ENCODE results near the gene CATSPERZ. TPM values are rescaled to one million over a fixed set of nuclear protein-coding genes. Genes with fewer than 3 reads are reported as not detected.
A peak's percentile ranks its signal among the peaks of the same experiment; 100 is the strongest.

The CATSPERZ gene
- total and polyA plus RNA-seq, 9 of the 15 experiments (the other 6 are each of a cell fraction or from before 2014, with no cell fraction given), result 0.86 to 8.5 (median 3.5) TPM

DNA sequence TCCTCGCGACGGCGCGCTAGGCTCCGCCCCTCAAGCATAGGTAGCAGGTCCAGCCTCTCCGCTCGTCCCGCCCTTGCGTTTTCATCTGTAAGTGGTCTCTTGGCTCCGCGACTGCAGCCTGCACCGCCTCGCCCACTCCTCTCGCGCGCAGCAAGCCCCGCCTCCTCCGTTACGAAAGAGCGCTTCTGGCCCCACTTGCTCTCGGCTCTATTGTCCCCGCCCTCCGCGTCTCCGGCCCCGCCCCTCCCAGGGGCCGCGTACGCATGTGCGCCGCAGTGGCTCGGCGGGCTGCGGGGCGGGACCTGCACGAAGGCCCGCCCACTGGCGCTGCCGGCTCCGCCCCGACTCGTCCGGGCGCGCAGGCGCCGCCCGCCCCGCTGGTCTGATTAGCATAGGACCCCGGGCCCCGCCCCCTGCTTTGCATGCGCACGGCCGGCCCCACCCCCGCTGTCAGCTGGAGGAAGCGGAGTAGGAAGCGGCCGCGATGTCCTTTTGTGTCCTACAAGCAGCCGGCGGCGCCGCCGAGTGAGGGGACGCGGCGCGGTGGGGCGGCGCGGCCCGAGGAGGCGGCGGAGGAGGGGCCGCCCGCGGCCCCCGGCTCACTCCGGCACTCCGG lies 5.0 kb downstream of the CATSPERZ start, which contains the start of gene ESRRA (continued):
- TF ChIP-seq GTF2E2 (tag; IDR thresholded peaks at IDR 0.05), result 0 out of 2 replicates have a peak, but pooled peaks have one; percentile 18
- peak; percentile 62 for TF ChIP-seq DACH1 (IDR thresholded peaks at IDR 0.05; ENCODE audit: partially characterized antibody)
- no peak for TF ChIP-seq ZC3H4 (CRISPR knock-in tag; IDR thresholded peaks at IDR 0.05; ENCODE audit: borderline replicate concordance)
- TF ChIP-seq, protein P1, sequence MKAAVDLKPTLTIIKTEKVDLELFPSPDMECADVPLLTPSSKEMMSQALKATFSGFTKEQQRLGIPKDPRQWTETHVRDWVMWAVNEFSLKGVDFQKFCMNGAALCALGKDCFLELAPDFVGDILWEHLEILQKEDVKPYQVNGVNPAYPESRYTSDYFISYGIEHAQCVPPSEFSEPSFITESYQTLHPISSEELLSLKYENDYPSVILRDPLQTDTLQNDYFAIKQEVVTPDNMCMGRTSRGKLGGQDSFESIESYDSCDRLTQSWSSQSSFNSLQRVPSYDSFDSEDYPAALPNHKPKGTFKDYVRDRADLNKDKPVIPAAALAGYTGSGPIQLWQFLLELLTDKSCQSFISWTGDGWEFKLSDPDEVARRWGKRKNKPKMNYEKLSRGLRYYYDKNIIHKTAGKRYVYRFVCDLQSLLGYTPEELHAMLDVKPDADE (conservative IDR thresholded peaks at IDR 0.05; ENCODE audit: control insufficient read depth, low read depth, low read length), result peak; percentile 42; the same call in 1 of the 2 replicates
- TF ChIP-seq RCOR1 (IDR thresholded peaks at IDR 0.05; ENCODE audit: borderline replicate concordance in 1 of 2, low read depth in 2 of 2, low read length in 2 of 2), result no peak
- TF ChIP-seq ZBTB7A (IDR thresholded peaks at IDR 0.05; ENCODE audit: borderline replicate concordance, control insufficient read depth, low read depth, low read length), result peak; percentile 97
- TF ChIP-seq TBP (optimal IDR thresholded peaks at IDR 0.05; ENCODE audit: low read depth, low read length), result peak; percentile 41
- TF ChIP-seq NR1H2 (CRISPR knock-in tag; IDR thresholded peaks at IDR 0.05), result no peak
- TF ChIP-seq HNRNPLL (IDR thresholded peaks at IDR 0.05; ENCODE audit: low read depth, low read length, poor library complexity, severe bottlenecking), result peak; percentile 64
- TF ChIP-seq, protein P2, sequence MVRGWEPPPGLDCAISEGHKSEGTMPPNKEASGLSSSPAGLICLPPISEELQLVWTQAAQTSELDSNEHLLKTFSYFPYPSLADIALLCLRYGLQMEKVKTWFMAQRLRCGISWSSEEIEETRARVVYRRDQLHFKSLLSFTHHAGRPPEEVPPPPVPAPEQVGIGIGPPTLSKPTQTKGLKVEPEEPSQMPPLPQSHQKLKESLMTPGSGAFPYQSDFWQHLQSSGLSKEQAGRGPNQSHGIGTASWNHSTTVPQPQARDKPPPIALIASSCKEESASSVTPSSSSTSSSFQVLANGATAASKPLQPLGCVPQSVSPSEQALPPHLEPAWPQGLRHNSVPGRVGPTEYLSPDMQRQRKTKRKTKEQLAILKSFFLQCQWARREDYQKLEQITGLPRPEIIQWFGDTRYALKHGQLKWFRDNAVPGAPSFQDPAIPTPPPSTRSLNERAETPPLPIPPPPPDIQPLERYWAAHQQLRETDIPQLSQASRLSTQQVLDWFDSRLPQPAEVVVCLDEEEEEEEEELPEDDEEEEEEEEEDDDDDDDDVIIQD (CRISPR knock-in tag; IDR thresholded peaks at IDR 0.05), result no peak
- peak; percentile 15; the same call in 1 of the 2 replicates for TF ChIP-seq RB1 (IDR thresholded peaks at IDR 0.05; ENCODE audit: low read depth)
- no peak for TF ChIP-seq AFF4 (CRISPR knock-in tag; IDR thresholded peaks at IDR 0.05)
- TF ChIP-seq, protein P3, sequence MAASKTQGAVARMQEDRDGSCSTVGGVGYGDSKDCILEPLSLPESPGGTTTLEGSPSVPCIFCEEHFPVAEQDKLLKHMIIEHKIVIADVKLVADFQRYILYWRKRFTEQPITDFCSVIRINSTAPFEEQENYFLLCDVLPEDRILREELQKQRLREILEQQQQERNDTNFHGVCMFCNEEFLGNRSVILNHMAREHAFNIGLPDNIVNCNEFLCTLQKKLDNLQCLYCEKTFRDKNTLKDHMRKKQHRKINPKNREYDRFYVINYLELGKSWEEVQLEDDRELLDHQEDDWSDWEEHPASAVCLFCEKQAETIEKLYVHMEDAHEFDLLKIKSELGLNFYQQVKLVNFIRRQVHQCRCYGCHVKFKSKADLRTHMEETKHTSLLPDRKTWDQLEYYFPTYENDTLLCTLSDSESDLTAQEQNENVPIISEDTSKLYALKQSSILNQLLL (CRISPR knock-in tag; IDR thresholded peaks at IDR 0.05; ENCODE audit: borderline replicate concordance), result no peak
- TF ChIP-seq CCNT2 (IDR thresholded peaks at IDR 0.05; ENCODE audit: borderline replicate concordance, extremely low read depth, insufficient read length, low read depth, low read length), result no peak
- no peak for TF ChIP-seq BRD4 (IDR thresholded peaks at IDR 0.05)
- no peak for TF ChIP-seq MCM7 (IDR thresholded peaks at IDR 0.05)
- TF ChIP-seq, protein P4, sequence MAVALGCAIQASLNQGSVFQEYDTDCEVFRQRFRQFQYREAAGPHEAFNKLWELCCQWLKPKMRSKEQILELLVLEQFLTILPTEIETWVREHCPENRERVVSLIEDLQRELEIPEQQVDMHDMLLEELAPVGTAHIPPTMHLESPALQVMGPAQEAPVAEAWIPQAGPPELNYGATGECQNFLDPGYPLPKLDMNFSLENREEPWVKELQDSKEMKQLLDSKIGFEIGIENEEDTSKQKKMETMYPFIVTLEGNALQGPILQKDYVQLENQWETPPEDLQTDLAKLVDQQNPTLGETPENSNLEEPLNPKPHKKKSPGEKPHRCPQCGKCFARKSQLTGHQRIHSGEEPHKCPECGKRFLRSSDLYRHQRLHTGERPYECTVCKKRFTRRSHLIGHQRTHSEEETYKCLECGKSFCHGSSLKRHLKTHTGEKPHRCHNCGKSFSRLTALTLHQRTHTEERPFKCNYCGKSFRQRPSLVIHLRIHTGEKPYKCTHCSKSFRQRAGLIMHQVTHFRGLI (CRISPR knock-in tag; IDR thresholded peaks at IDR 0.05), result no peak
- no peak for TF ChIP-seq IFI16 (CRISPR knock-in tag; IDR thresholded peaks at IDR 0.05)
